Kidney (tissue), 14 donors: ENCODE results near the gene CWF19L1. TPM values are rescaled to one million over a fixed set of nuclear protein-coding genes. Genes with fewer than 3 reads are reported as not detected.

Experiments used
- DNase-seq, 5 donors: peaks; one replicate each; pipeline ENCODE4 v3.0.0-alpha.2; 2013 to 2020
- FAIRE-seq: peaks from 2 replicates; lab custom pipeline; 2012; peaks lifted over from hg19 to GRCh38; lab: Jason Lieb, UNC
- H3K27ac ChIP-seq, 2 donors: one replicate each; pipeline ENCODE4 v1.7.0; 2013; ENCODE audit warnings: low read depth in 2 of 2, low read length in 2 of 2, inconsistent platforms in 1 of 2
- H3K27me3 ChIP-seq: one replicate; pipeline ENCODE4 v1.7.1; 2013; ENCODE audit warnings: low read length, inconsistent platforms; ENCODE audit not compliant: control insufficient read depth, insufficient read depth
- H3K36me3 ChIP-seq, 3 donors: one replicate each; pipeline versions ENCODE4 v1.7.0 to v1.7.1; 2013; ENCODE audit warnings: low read length in 3 of 3, control low read depth in 1 of 3, inconsistent platforms in 1 of 3; ENCODE audit not compliant: insufficient read depth in 3 of 3, control insufficient read depth in 2 of 3
- H3K4me1 ChIP-seq, 3 donors: one replicate each; pipeline versions ENCODE4 v1.7.0 to v1.7.1; 2013; ENCODE audit warnings: low read length in 3 of 3, inconsistent platforms in 1 of 3, low read depth in 1 of 3; ENCODE audit not compliant: control insufficient read depth in 2 of 3, insufficient read depth in 2 of 3
- H3K4me3 ChIP-seq, 3 donors: one replicate each; pipeline versions ENCODE4 v1.7.0 to v1.8.1; 2013; ENCODE audit warnings: low read length in 3 of 3, control low read depth in 1 of 3, inconsistent platforms in 1 of 3
- H3K9ac ChIP-seq, 3 donors: one replicate each; pipeline versions ENCODE4 v1.7.0 to v1.7.1; 2013; ENCODE audit warnings: low read length in 3 of 3, control low read depth in 1 of 3, inconsistent platforms in 1 of 3
- H3K9me3 ChIP-seq, 3 donors: one replicate each; pipeline versions ENCODE4 v1.7.0 to v1.7.1; 2013; ENCODE audit warnings: low read length in 3 of 3, control low read depth in 1 of 3, inconsistent platforms in 1 of 3; ENCODE audit not compliant: control insufficient read depth in 2 of 3, insufficient read depth in 1 of 3
- intact Hi-C: fragments of 100-400 bp; cut with DNase I; formaldehyde crosslinking; loops from one replicate; pipeline ENCODE4 v1.11.1; 2022
- polyA plus RNA-seq: library from polyadenylated mRNA; stranded (reverse); fragments of 350-450 nt; fragmentation: Illumina TruSeq; extraction: RNeasy Lipid Tissue Mini Kit (QIAGEN cat#74804); gene quantifications from one replicate; pipeline ENCODE4 v1.2.3, GENCODE V29; 2014; ENCODE audit warnings: low read depth, low replicate concordance; ENCODE audit not compliant: insufficient read depth
- total RNA-seq: library from RNA; stranded (reverse); fragmentation: NEBNext Ultra II Directional; extraction: Animal tissue kit (Norgen Biotek cat#: 25700); gene quantifications from one replicate; pipeline ENCODE4 v1.2.1, GENCODE V29; 2021
- TF ChIP-seq, protein P1 (sequence below): IDR thresholded peaks from 3 replicates; pipeline ENCODE4 v1.5.1; 2012; ENCODE audit warnings: mild to moderate bottlenecking, moderate library complexity, borderline replicate concordance; ENCODE audit not compliant: insufficient read depth; ENCODE audit errors: extremely low read depth
- donor health status: control.
- donor health status: control.
- donor health status: control.
- donor health status: control.
- donor health status: control.
- donor health status: DM: yes; HTN: yes; CAD: no.
- donor health status: Normal renal cell carcinoma (clear cell type).

Gene CWF19L1
- total and polyA plus RNA-seq, 2 donors from 2014 or later: 18.0 to 25.0 TPM

DNA sequence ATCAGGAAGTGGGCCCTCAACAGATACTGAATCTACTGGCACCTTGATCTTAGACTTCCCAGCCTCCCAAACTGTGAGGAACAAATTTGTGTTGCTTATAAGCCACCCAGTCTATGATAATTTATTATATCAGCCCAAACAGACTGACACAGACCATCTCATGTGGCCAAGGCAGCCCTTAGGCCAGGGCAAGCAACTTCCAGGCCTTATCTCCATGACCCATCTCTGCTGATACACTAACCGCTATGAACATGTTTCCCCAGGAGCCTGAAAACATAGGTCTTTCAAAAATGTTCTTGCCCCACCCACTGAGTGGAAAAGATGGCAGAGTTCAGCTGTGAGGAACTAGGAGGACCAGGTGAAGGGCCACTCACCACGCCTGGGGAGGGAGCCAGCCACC is 22.2 kb upstream of the CWF19L1 start:
- Histone ChIP-seq H3K9me3 (no peaks in the 10 kb centered on the region), H3K36me3 (no peaks in the 10 kb centered on the region), H3K27me3 (no peaks in the 10 kb centered on the region), H3K9ac (no peak overlapping the region), H3K27ac (no peak overlapping the region), H3K4me1 (peaks cover 5 to 15% (median 7%) of the 10 kb centered on the region in 3 donors), H3K4me3 (no peak overlapping the region)
- intact Hi-C loops: no loop called here
- FAIRE-seq (no peak), DNase-seq (no peak)
- TF ChIP-seq, protein P1, sequence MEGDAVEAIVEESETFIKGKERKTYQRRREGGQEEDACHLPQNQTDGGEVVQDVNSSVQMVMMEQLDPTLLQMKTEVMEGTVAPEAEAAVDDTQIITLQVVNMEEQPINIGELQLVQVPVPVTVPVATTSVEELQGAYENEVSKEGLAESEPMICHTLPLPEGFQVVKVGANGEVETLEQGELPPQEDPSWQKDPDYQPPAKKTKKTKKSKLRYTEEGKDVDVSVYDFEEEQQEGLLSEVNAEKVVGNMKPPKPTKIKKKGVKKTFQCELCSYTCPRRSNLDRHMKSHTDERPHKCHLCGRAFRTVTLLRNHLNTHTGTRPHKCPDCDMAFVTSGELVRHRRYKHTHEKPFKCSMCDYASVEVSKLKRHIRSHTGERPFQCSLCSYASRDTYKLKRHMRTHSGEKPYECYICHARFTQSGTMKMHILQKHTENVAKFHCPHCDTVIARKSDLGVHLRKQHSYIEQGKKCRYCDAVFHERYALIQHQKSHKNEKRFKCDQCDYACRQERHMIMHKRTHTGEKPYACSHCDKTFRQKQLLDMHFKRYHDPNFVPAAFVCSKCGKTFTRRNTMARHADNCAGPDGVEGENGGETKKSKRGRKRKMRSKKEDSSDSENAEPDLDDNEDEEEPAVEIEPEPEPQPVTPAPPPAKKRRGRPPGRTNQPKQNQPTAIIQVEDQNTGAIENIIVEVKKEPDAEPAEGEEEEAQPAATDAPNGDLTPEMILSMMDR: no peak

DNA sequence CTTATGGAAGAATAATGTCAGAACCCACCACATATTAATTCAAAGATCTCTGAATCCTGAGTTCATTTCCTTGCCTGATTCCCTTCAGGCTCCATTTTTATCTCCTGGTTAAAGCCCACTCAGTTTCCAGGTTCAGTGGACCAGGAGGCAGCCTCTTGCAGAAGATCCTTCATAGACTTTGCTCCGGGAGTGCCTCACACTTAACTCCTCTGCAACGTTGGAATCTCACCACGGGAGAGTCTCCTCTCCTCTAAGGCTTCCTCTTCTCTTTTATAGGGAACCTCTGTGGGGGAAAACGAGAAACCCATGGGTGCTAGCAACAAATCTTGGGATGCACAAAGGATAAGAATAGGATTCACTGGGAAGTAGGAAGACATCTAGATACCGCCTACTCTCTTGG is 20.8 kb upstream of the CWF19L1 start:
- no peaks in the 10 kb centered on the region for H3K9me3 ChIP-seq
- peaks cover 5 to 15% (median 7%) of the 10 kb centered on the region in 3 donors for H3K4me1 ChIP-seq
- H3K27me3 ChIP-seq: no peaks in the 10 kb centered on the region
- TF ChIP-seq, protein P1: no peak
- DNase-seq (no peak), FAIRE-seq (no peak)
- H3K27ac ChIP-seq: no peak overlapping the region
- intact Hi-C loops: no loop called here
- no peak overlapping the region for H3K9ac ChIP-seq
- H3K36me3 ChIP-seq: no peaks in the 10 kb centered on the region
- H3K4me3 ChIP-seq: no peak overlapping the region

DNA sequence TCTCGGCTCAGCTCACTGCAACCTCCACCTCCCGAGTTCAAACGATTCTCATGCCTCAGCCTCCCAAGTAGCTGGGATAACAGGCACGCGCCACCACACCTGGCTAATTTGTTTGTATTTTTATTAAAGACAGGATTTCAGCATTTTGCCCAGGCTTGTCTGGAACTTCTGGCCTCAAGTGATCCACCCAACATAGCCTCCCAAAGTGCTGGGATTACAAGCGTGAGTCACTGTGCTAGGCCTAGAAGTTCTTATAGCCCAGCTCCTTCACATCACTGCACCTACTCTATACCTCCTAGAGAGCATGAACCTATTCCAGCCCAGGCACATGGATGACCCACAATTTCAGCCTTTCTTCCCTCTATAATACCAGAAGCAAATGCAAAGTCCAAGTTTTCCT is 20.3 kb upstream of the CWF19L1 start:
- Histone ChIP-seq H3K4me3 (no peak overlapping the region), H3K27me3 (no peaks in the 10 kb centered on the region), H3K27ac (no peak overlapping the region), H3K36me3 (no peaks in the 10 kb centered on the region), H3K4me1 (peaks cover 5 to 15% (median 7%) of the 10 kb centered on the region in 3 donors), H3K9me3 (no peaks in the 10 kb centered on the region), H3K9ac (no peak overlapping the region)
- DNase-seq (no peak), FAIRE-seq (no peak)
- TF ChIP-seq, protein P1: no peak
- intact Hi-C loops: no loop called here
